GM18907 (cell line): ENCODE results near the gene ATL2.
"Not testable (repeated sequence)": the region's sequence is repeated elsewhere in the genome, so short reads cannot be mapped to it uniquely, and the experiment has no call there.

Experiments
- ATAC-seq: cut with Tn5 transposase; IDR thresholded peaks from one replicate; pipeline ENCODE4 v1.9.1; 2021; ENCODE audit warnings: mild to moderate bottlenecking, moderate library complexity; ENCODE audit not compliant: unreplicated experiment

Gene ATL2

GRCh38 chr2:38277245-38278116, 99.6 kb downstream of the ATL2 start:
- ATAC-seq = no peak

GRCh38 chr2:38274286-38275276, 102.5 kb downstream of the ATL2 start:
- ATAC-seq = no peak

DNA sequence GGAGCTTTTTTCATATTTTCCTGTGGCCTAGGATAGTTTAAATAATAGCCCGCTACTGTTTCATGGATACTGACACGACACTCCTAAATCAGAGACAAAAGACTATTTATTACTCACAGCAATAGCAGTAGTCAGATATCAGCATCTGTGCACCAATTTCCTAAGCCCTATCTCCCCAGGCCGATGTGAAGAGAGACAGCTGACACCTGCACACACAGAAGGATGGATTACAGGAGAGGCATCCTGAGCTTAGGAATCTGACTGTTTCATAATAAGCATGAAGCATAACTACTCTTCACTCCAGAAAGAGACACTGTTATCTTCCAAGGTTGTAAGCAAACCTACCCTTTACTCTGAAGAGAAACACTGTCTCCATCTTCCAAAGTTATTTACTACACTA, 105.4 kb downstream of the ATL2 start:
- no peak for ATAC-seq

GRCh38 chr2:38269421-38269820, 107.7 kb downstream of the ATL2 start:
- no peak for ATAC-seq

DNA sequence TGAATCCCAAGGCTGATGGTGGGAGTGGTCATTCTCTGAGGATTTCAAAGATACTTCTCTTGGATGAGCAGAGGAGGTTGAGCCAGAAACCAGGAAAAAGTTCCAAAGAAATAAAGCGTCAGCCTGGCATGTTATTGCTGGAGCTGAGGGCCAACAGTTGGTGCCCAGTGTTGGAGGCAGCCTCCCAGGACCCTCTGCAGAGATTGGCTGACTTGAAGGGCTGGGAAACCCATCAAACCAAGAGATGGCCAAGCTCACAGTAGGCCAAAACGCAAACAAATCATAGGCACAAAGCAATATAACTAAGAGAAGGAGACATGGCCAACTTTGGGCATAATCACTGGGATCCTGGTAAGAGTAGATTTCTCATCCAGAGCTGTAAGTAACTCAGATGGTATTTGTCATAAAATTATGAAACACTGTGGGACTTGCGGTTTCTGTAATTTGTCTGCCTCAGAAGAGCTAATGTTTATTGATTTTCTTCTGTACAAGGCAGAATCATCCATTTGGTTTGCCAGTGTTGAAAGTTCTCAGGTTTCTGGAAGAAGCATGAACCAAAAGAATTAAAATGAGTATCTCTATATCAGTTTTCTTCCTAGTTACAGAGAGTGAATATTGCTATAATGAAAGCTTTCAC, 108.3 kb downstream of the ATL2 start:
- ATAC-seq = no peak

DNA sequence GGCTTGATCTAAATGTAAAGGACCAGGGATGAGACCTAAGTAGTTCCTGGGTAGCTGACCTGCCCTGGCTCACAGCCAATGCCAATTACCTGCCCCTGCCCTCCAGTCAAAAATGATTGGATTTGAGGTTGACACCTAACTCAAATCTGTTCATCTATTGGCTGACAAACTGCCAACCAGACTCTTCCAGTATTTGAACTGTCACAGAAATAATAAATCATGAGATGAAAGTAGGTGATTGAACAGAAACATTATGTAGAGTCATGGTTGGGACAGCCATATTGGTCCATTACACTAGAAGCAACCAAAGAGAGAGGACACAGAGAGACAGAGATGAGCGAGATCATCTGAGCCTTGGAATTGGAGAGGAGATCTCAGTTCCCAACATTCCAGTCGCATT, 109.1 kb downstream of the ATL2 start:
- no peak for ATAC-seq

DNA sequence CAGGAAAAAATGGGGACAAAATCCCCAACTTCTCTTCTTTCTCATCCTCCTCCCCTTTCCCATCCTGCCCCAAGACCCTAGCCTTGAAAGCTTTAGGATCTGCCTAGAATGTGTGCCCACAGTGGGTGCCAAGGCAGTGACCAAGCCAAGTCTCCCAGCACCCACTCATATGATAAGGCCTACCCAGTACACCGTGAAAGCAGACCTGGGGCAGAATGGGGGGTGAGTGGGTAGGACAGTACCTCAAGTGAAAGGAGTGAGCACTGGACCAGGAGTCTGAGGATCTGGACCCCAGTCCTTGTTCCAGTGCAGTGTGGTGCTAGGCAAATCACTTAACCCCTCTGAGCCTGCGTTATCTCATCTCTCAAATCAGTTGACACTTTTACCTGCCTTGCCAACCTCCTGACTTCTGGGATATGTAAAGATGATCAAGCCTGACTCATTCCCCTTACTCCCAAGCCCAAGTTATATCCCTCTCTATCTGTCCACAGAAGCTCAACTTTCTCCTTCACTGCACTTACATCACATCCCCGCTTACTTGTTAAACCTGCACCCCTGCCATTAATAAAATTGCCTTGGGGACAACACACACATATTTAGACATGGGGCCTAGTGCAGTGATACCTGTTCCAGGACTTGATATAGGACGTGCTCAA, 109.7 kb downstream of the ATL2 start:
- ATAC-seq = no peak

- ATAC-seq = no peak
Measured at GRCh38 chr2:38266382-38267061, 110.6 kb downstream of the ATL2 start.

- no peak for ATAC-seq
Measured at GRCh38 chr2:38265461-38265860, 111.6 kb downstream of the ATL2 start.

GRCh38 chr2:38264396-38265221, 112.5 kb downstream of the ATL2 start:
- no peak for ATAC-seq

- ATAC-seq = no peak
Measured at GRCh38 chr2:38263293-38263692, 113.8 kb downstream of the ATL2 start.

GRCh38 chr2:38262069-38262871, 114.8 kb downstream of the ATL2 start:
- ATAC-seq = no peak

- no peak for ATAC-seq
Measured at GRCh38 chr2:38261569-38262068, 115.5 kb downstream of the ATL2 start.

DNA sequence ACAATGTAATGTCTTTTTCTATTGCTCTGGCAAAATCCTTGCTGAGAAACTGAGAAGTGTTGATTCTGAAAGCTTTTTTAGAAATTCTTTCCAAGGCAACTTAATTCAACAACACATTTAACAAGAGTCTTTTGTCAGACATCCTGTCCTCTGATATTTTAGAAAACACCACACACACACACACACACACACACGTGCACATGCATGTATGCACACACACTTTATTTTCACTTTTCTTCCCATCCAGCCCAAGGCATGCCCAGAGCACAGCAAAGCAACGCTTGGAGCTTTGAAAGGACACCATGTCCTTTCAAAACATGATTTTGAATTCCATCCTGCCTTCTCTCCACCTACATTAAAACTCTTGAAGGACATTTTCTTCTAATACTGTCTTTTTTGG, 116.1 kb downstream of the ATL2 start:
- no peak for ATAC-seq

DNA sequence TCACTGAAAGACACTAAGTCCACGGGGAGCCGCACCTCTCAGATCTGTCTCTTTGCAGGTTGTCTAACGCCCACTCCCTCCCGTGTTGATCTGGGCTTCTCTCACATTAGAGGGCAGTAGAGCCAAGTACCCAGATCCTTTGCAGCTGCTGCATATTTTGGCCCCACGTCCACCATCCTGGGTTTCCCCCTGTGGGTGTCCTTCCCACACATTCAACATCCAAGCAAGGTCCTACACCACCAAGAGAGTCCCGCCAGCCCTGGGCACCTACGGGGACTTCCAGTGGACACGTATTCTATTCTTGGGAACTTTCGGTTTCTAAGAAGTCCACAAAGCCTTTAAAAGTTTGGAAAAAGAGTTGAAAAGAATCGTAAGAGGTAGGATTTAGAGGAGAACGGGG, 116.6 kb downstream of the ATL2 start:
- no peak for ATAC-seq

- no peak for ATAC-seq
Measured at GRCh38 chr2:38259311-38259710, 117.8 kb downstream of the ATL2 start.

DNA sequence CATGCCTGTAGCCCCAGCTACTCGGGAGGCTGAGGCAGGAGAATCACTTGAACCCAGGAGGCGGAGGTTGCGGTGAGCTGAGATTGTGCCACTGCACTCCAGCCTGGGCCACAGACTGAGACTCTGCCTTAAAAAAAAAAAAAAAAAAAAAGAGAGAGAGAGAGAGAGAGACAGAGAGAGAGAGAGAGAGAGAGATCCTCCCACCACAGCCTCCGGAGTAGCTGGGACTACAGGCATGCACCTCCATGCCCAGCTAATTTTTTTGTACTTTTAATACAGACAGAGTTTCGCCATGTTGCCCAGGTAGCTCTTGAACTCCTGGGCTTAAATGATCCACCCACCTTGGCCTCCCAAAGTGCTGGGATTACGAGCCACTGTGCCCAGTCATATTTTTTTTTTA, 119.4 kb downstream of the ATL2 start:
- ATAC-seq = not testable (repeated sequence)

- no peak for ATAC-seq
Measured at GRCh38 chr2:38256610-38257009, 120.5 kb downstream of the ATL2 start.
